Activated T-cell treated with anti-CD3 and anti-CD28 coated beads for 4 hours (primary cell): ENCODE results near the gene CLASP1.
"Not testable (repeated sequence)": the region's sequence is repeated elsewhere in the genome, so short reads cannot be mapped to it uniquely, and the experiment has no call there.

Experiments
- DNase-seq: peaks from one replicate; pipeline ENCODE4 v3.0.0-alpha.2; 2020

Gene CLASP1

DNA sequence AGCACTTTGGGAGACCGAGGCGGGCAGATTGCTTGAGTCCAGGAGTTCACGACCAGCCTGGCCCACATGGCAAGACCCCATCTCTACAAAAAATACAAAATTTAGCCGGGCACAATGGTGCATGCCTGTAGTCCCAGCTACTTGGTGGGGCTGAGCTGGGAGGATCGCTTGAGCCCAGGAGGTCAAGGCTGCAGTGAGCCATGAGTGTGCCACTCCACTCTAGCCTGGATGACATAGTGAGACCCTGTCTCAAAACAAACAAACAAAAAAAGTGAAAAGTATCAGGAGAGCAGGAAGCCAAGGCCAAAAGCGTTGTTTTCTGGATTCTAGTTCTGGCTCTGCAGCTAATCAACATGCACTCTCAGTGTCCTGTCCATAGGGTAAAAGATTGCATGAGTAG, 10.7 kb upstream of the CLASP1 start:
- DNase-seq: no peak

DNA sequence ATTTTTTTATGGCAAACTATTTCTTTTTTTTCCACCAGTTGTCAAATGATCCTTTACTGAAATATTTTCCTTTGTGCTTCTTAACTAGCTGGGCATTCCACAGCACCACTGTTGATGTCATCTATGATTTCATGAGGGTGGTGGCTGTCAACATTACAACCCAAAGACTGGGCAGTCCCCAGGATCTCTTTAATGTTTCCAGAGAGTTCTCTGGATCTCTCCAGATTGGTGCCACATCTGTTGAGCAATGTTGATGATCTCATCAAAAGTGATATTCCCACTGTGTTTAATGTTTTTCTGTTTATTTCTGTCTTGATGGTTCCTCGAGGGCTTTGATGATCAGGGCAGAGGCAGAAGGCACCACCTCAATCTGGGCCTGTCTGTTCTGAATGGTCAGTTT, 9.1 kb upstream of the CLASP1 start:
- not testable (repeated sequence) for DNase-seq

DNA sequence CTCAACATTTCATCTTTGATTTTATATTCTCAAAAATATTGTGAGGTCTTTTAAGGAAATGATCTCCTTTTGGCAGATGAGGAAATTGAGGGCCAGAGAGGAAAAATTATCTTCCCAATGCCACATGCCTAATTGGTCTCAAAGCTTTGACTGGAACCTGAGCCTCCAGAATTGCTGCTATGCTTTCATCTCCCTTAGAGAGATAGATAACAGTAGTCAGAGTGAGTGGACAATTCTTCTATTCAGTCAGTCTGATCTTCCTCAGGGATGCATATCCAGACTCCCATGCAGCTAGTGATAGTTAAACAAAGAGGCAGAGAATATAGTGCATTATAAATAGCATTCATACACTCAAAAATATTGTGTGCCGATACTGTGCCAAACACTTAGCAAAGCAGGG, 3.8 kb upstream of the CLASP1 start:
- DNase-seq: no peak

DNA sequence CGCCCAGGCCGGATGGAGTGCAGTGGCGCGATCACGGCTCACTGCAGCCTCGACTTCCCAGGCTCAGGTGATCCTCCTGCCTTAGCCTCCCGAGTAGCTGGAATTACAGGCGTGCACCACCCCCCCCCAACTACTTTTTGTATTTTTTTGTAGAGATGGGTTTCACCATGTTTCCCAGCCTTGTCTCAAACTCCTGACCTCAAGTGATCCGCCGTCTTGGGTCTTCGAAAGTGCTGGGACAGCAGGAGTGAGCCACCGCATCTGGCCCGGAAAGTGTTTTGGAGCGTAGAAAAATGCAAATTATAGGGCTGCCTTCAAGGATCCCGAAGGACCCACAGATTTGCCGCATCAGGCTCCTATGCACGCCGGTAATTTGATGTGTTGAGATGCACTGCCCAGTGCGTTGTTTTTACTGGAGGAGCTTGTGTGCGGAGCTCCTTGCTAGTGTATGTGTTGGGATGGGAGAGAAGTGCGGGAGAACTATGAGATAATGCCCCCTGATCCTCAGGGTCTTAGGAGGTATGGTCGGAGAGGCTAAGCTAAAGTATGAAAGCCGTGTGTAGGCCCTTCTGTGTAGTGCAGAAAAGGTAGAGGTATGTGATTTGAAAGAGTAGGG, 1.2 kb upstream of the CLASP1 start:
- DNase-seq: peak; percentile 0

DNA sequence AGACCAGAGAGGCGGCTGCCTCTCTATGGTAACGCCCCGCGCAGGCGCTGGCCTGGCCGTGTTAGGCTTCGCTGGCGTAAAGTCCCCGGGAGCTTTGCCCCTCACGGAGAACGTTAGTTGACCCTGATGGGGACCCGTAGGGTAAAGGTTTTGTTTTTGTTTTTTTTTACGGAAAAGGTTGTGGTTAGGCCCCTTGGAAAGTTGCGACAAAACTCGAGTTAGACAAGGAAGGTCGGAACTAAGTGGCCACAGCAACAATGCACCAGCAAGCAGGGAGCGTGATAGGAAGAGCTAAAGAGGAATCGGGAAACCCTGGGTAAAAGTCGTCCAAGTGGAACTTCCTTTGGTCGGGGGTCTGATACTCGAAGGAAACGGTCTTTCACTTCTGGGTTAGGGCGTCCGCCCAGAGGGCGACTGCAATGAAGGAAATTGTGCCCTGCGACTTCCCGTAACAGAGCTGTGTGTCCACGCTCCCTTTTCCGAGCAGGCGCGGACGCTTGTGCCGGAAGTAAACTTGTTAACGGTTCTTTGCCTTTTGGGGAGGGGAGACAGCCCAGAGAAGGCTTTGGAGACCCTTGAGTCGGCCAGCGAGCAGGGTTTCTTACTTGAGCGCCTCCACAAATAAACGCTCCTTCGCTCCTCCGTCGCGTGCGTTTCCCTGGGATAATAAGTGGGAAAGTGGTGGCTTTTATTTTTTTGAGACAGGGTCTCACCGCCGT, 493 bp upstream of the CLASP1 start:
- DNase-seq: peak; percentile 87

DNA sequence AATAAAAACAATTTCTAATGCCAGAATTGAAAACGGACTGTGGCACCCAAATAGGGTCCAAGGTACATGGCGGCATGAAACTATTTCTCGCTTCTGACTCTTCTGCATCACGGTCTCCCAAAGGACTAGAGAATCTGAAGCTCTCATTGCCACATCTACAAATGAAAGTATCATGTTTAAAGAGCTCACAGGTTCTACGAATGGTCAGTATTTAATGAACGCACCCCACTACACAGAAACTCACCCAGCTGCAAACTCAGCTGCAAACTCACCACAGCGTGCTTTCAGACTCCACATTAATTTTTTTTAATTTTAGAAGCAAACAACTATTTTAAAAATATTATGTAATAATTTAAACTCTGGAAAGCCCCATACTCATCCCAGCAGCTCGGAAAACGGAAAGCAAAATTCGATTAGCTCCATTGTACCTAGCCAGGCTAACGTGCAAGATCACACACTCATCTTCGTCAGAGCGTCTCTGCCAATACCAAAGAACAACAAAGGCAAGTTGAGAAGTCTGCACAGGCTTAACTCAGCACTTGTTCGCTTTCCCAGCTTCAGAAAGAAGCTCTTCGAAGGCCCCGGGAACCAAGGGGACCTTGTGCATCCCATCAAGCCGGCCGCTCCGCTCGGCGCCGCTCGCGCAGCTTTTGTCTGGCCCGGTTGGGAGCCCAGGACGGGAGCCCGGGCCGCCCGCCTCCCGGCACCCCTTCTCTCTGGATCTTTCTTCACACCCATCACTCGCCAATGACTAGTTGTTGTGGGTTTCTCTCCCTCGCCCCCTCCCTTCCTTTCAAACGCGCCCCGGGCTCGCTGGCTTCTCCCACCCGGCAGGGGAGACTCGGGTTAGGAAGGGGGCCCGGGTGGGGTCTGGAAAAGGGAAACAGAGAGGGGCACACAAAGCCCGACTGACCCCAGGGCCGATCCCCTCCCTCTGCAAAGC, 785 bp downstream of the CLASP1 start:
- peak; percentile 32 for DNase-seq

DNA sequence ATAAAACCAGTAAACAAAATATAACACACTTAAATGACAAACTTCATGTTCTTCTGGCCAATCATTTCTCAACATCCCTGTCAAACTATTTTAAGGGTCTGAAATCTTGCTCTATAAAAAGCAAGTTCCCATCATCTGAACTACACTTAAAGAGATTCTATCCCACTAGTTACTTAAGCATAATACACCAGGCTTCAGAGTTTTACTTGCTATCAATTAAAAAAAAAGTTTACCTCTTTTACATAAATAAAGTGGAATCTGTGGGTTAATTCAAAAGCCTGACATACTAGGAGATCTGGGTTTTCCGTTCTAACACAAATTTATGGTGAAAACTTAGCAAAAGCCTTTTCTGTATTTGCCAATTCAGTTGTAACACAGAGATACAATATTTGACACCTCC, 1.9 kb downstream of the CLASP1 start:
- no peak for DNase-seq

DNA sequence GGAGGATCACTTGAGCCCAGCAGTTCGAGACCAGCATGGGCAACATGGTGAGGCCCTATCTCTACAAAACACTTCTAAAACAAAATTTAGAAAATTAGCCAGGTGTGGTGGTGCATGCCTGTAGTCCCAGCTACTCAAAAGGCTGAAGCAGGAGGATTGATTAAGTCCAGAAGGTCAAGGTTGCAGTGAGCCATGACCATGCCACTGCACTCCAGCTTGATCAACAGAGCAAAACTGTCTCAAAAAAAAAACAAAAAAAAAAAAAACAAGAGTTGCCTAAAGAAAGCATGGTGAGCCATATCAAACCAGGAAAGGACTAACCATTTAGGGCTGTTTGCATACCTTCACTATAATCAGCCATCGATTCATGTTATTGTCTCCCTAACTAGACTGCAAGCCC, 4.5 kb downstream of the CLASP1 start:
- DNase-seq: no peak

DNA sequence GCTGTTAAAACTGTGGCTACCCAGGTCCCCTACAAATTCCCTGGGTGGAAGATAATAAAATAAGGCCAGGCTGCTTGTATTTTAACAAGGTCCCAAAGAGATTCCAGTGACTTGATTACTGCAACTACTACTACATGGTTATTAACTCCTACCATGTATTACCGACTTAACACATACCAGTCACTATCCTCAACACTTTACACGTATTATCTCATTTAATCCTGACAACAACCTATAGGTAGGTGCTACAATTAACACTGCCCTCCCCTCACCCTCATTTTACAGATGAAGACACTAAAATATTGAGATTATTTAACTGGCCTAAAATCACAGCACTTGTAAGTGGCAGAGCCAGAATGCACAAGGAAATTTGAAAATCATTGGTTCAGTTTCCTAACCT, 5.4 kb downstream of the CLASP1 start:
- DNase-seq: no peak

DNA sequence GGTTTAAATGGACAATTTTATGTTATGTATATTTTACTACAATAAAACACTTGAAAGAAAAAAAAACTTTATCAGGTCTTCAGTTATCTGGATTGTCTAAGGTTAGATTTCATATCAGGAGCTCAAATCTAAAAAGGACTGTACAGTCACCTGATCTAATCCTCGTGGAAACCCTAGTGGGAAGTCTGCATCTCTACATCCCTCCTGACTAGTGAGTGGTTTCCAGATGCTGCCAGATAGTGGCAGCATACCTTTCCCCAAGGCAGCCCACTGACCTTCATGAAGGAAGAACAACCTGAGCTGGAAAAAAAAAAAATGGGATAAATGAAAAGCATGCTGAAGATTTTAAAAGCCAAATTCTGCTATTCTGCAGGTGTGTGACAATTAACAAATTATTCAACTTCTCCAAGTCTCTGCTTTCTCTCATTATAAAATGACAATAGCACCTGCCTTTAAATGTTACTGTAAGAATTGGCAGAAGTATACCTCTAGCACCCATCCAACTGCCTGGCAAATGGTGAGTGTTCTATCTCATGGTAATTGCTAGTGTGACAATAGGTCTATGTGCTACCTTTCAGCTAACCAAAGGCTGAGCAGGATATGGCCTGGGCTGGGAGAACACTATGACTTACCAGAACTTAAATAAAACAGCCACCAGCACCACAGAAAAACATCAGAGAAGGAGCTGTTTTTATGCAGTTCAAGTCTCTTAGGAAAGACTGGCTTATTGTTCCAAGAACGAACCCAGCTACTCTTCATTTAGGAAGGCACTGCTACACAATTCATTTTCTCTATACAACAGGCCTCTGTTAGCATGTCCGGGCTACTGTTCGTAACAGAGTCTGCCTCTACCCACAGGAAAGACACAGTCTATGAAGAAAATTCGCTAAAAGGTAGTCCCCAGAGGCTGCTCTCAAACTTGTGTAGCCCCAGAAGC, 8.6 kb downstream of the CLASP1 start:
- DNase-seq: no peak

DNA sequence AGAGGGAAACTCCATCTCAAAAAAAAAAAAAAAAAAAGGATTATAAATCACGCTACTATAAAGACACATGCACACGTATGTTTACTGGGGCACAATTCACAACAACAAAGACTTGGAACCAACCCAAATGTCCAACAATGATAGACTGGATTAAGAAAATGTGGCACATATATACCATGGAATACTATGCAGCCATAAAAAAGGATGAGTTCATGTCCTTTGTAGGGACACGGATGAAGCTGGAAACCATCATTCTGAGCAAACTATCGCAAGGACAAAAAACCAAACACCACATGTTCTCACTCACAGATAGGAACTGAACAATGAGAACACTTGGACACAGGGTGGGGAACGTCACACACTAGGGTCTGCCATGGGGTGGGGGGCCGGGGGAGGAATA, 9.4 kb downstream of the CLASP1 start:
- not testable (repeated sequence) for DNase-seq

DNA sequence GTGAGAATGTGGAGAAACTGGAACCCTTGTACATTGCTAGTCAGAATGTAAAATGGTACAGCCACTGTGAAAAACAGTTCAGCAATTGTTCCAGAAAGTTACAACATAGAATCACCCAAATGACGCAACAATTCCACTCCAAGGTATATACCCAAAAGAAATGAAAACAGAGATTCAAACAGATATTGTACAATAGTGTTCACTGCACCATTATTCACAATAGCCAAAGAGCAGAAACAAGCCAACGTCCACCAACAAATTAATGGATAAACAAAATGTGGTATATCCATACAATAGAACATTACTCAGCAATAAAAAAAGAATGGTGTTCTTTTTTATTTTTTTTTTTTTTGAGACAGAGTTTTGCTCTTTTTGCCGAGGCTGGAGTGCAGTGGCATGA, 10.9 kb downstream of the CLASP1 start:
- DNase-seq: no peak

DNA sequence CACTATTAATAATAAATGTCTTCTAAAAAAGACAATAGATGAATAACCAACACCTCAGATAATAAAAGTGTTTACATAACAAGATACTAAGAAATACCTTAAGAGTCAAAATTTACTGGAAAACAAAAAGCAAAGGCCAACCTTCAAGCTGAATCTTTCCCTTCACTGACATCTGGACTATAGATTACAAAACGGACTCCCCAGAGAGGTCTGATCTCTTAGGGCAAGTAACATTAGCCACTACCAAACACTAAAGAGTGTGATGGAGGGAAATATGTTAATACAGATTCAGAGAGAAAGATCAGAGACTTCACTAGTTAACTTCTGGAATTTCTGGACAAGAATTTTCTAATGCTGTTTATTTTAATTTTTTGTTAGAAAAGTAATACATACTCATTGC, 13.9 kb downstream of the CLASP1 start:
- no peak for DNase-seq

DNA sequence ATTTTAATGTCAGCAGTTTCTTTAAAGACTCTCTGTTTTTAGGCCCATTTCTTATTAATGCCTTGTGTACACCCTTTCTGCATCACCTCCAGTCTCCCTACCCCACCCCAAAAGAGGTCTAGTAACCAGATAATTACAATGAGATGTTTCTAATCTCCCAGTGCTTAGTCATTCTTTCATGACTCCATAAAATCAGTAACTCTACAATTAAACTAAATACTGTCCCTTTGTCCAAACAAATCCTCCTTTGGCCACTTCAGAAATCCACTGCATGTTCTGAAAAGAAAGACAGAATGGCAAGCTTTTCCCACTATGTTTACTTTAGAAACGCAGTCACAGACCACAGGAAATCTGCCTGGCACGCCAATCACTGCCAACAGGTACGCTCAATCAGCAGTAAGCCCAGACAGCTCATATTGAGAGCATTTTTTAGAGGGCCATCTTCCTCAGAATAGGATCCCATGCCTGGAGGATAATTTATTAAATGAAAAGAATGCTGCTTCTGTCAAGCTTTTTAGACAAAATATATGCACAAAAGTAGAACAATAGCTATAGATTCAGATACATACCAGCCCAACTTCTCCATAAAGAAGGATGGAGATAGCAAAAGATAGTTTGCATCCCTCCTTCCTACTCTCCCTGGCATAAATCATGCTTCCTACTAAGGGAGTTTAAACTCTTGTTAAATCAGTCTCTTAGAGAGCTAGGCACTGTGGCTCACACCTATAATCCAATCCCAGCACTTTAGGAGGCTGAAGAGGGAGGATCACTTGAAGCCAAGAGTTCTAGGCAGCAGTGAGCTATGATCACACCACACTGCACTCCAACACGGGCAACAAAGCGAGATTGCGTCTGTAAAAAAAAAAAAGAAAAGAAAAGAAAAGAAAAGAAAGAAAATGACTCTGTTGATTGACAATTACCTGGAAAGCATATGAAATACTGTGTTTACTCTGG, 14.6 kb downstream of the CLASP1 start:
- DNase-seq: no peak

DNA sequence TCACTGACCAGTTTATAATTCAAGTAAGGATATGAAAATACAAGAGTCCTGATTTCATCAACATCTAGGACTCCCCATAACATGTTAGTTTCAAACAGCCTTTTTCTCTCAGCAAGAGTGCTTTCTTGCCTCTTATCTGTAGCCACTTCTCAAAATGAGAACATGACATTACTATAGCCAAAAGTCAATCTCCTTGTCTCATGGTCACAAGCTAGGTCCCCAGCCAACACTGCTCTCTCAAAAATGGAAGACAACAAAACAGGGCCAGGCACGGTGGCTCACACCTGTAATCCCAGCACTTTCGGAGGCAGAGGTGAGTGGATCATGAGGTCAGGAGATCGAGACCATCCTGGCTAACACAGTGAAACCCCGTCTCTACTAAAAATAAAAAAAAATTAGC, 15.8 kb downstream of the CLASP1 start:
- no peak for DNase-seq

DNA sequence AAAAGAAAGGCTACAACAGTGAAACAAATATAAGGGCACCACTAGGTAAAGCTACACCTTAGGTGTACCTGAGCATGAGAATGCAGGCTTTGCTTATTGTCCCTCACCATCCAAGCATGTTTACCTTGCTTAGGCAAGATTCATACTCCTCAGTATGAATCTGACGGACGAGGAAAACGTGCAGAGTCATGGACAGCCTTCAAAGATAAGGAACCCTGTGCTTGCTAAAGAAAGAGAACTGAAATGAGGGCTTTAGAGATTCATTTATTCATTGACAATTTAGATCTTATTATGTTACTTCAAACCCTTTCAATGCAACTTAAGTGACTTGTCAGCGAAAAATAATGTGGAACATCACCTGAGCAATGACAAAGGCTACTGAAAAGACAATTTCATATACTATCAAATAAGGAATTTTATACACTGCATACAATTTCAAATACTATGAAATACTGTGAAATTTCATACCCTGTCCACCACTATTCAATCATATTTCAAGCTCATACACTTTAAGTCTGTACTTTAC, 21.7 kb downstream of the CLASP1 start:
- DNase-seq: no peak

DNA sequence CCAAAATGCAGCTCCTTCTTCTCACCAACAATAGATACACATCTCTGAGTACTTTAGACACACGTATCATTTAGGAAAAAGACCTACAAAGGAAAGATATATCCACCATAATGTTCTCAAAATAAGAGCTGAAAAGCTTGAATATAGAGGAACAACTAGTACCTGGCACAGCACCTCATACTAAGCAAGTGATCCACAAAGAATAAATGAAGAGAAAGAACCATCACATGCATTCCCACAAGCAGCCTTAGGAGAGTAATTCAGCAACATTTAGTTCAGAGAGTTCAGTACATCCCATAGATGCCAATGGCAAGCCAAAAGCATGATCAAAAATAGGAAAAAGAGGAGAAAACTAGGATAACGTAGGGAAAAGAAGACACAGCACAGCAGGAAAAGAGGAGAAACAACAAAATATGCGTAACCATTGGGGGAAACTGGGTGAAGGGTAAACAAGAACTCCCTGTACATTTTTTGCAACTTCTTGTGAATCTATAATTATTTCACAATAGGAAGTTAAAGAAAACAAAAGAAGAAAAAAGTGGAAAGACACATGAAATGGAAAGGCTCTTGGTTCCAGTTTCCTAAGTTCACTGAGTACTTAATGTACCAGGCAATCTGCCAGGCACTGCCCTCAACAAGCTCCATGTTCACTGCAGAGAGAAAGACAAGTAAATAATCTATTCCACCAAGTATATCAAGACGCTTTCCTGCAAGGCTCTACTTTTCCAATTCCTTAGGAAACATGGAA, 22.3 kb downstream of the CLASP1 start:
- no peak for DNase-seq

DNA sequence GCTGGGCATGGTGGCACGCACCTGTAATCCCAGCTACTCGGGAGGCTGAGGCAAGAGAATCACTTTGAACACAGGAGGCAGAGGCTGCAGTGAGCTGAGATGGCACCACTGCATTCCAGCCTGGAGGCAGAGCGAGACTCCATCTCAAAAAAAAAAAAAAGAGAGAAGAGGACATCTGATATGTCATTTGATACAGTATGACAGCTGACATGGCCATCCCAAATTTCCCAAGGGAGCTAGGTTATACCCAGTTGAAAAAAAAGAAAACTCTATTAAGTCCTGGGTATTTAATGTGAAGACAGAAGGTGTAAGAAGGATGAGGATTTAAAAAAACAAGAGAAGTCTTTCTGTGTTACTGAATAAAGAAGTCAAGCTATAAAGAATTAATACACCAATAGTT, 23.3 kb downstream of the CLASP1 start:
- no peak for DNase-seq

DNA sequence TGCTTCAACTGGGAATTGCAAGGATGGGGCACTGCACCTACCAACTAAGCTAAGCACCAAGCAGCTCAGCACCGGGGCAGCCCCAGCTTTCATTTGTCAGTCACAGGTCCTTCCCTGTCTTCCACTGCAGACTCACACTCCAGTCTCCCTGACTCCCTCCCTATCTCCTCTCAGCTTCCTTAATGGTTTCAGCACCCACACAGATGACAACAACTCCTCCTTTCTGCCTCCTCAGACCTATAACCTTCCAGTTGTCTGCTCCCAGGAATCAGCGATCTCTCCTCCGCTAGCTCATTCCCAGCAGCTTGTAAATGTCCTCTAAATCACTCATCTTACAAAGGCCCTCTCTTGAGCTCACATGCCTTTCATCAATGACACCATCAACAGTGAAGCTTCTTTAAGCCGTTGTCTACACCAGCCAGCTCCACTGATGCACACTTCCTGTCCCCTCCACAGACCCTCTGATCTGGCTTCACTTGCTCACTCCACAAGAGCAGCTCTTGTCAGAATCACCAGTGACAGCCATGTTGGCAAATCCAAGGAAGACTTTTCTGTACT, 32.1 kb downstream of the CLASP1 start:
- no peak for DNase-seq

DNA sequence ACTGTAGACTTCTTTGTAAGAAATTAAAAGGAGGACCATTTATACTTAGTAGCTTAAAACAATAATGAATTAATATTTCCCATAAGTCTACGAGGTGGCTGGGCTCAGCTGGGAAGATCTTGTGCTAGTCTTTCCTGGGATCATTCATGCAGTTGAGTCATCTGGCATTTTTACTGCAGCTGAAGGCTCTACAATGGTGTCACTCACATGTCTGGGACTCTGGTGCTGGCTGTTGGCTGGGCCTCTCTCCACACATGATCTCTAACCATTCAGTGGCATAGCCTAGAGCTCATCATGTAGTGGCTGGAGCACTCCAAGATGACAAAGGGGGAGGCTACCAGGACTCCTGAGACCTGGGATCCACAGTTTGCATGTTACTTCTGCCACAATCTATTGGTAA, 35.5 kb downstream of the CLASP1 start:
- no peak for DNase-seq
